Nasal cavity respiratory epithelium epithelial cell of viscerocranial mucosa (primary cell): Measurements from ENCODE around the gene VWA8. TPM values are rescaled to one million over a fixed set of nuclear protein-coding genes. Genes with fewer than 3 reads are reported as not detected.

Experiments
- total RNA-seq: library from RNA; depleted of rRNA; stranded (reverse); fragments of >200 nt; gene quantifications from 2 replicates; pipeline ENCODE4 v1.2.3, GENCODE V29; 2014

VWA8 gene
- total RNA-seq = 23.2 and 34.5 TPM in 2 replicates

GRCh38 chr13:41960637-41961465, at the start of gene VWA8:
VWA8 (minus strand) TSS chr13:41961109; CDS start chr13:41961015, 94 bp downstream.

Other genes with a start within 250 kb of the VWA8 start
- gene DGKH, start 87.5 kb upstream of the VWA8 start, total RNA-seq = 16.7 and 37.2 TPM in 2 replicates